Measurements from ENCODE around the gene ANO1.

ANO1 gene

DNA sequence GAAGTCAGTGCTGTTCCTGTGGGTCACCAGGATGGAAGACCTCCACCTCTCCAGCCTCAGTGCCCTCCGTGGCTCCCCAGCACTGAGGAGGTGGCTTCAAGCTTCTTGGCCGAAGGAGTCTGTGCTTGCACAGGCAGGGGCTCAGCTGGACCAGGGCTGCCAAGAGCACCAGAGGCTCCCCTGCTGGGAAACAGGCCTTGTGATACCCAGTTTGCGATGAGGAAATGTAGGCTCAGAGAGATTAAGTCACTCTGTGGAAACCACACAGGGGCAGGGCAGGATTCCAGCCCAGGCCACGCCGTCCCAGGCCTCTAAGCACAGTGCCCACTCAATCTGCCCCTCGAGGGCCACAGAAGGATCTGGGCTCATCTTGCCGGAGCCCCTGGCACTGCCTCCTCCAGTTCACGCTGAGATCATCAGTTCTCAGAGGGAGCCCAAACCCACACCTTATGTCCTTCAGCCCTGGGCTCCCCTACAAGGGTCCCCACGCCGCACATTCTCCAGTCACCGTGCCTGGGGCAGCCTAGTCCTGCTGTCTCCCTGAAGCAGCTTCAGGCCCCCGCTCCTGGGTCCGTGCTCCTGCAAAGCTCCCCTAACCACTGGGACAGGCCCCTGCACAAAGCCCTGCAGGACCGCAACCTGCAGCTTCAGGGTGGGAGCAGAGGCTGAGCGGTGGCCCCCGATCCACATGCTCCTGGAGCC, 21.6 kb downstream of the ANO1 start:
- peak; percentile 47 for DNase-seq (ENCODE audit: low read depth, low spot score)
- H3K4me3 ChIP-seq (ENCODE audit: low read depth, low read length), result no peak overlapping the region
- in situ Hi-C loops (cut with HindIII; ENCODE audit: low sequenced_read_pairs), result no loop called here
- TF ChIP-seq CTCF (IDR thresholded peaks at IDR 0.05; ENCODE audit: low read depth, low read length), result no peak

DNA sequence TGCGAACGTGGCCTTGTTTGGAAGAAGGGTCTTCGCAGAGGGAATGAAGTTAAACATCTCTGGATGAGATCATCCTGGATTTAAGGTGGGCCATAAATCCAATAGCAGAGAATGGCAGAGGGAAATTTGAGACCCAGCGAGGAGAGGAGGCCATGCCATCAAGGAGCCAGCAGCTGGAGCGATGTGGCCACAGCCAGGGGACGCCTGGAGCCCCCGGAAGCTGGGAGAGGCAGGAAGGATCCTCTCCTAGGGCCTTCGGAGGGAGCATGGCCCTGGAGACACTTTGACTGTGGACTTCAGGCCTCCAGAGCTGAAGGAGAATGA, 22.1 kb downstream of the ANO1 start:
- H3K4me3 ChIP-seq (ENCODE audit: low read depth, low read length), result no peak overlapping the region
- in situ Hi-C loops (cut with HindIII; ENCODE audit: low sequenced_read_pairs), result no loop called here
- DNase-seq (ENCODE audit: low read depth, low spot score), result no peak
- TF ChIP-seq CTCF (IDR thresholded peaks at IDR 0.05; ENCODE audit: low read depth, low read length), result no peak

GRCh38 chr11:70100791-70101190, 22.7 kb downstream of the ANO1 start:
- DNase-seq (ENCODE audit: low read depth, low spot score), result no peak
- no peak overlapping the region for H3K4me3 ChIP-seq (ENCODE audit: low read depth, low read length)
- in situ Hi-C loops (cut with HindIII; ENCODE audit: low sequenced_read_pairs), result no loop called here

DNA sequence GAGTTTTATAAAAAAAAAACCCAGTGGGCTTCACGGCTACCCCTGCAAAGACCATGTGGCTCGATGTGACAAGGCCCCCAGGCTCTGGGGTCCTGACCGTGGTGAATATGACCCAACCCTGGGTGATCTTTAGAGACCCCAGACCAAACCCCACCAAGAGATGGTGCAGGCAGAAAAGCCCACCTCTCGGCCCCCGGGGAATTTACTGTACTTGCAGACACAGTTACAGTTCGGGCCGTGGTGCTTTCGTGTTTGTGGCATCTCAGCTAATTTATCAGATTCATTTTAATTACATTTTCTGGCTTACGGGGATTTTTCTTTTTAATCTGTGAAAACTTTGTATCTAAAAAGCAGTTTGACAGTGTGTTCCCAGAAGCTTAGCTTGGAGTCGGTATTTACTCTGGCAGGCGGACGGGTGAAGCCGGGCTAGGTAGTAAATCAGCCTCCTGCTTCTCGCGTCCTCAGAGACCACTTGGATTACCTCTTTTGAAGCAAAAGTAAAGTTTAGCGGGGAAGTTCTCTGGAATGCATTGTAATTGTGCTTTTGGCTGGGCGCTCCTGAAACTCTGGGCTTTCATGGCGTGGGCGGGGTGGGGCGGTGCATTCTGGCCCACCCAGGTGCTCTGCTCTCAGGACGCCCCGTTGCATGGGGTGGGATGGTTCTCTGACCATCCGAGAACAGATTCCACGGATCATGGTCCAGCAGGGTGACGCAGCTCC, 25.3 kb downstream of the ANO1 start:
- TF ChIP-seq CTCF (IDR thresholded peaks at IDR 0.05; ENCODE audit: low read depth, low read length), result no peak
- DNase-seq (ENCODE audit: low read depth, low spot score), result no peak
- H3K4me3 ChIP-seq (ENCODE audit: low read depth, low read length), result no peak overlapping the region
- in situ Hi-C loops (cut with HindIII; ENCODE audit: low sequenced_read_pairs), result no loop called here

More at GRCh38 chr11:70100791-70101190, 22.7 kb downstream of the ANO1 start:
- TF ChIP-seq CTCF (IDR thresholded peaks at IDR 0.05; ENCODE audit: low read depth, low read length), result no peak

- no peak overlapping the region for H3K4me3 ChIP-seq (ENCODE audit: low read depth, low read length)
- in situ Hi-C loops (cut with HindIII; ENCODE audit: low sequenced_read_pairs), result no loop called here
- TF ChIP-seq CTCF (IDR thresholded peaks at IDR 0.05; ENCODE audit: low read depth, low read length), result no peak
- DNase-seq (ENCODE audit: low read depth, low spot score), result no peak
These were observed 26.3 kb downstream of the ANO1 start for GRCh38 chr11:70104419-70104818.

GRCh38 chr11:70104961-70105360, 26.8 kb downstream of the ANO1 start:
- no peak for DNase-seq (ENCODE audit: low read depth, low spot score)
- in situ Hi-C loops (cut with HindIII; ENCODE audit: low sequenced_read_pairs), result no loop called here
- no peak for TF ChIP-seq CTCF (IDR thresholded peaks at IDR 0.05; ENCODE audit: low read depth, low read length)
- H3K4me3 ChIP-seq (ENCODE audit: low read depth, low read length), result no peak overlapping the region
